HG02642 (cell line): ENCODE data around the gene PILRA.
"Not testable (repeated sequence)": the region's sequence is repeated elsewhere in the genome, so short reads cannot be mapped to it uniquely, and the experiment has no call there.

Experiments used
- ATAC-seq: cut with Tn5 transposase; IDR thresholded peaks from one replicate; pipeline ENCODE4 v1.9.1; 2021; ENCODE audit warnings: mild to moderate bottlenecking; ENCODE audit not compliant: unreplicated experiment, poor library complexity

Gene PILRA

DNA sequence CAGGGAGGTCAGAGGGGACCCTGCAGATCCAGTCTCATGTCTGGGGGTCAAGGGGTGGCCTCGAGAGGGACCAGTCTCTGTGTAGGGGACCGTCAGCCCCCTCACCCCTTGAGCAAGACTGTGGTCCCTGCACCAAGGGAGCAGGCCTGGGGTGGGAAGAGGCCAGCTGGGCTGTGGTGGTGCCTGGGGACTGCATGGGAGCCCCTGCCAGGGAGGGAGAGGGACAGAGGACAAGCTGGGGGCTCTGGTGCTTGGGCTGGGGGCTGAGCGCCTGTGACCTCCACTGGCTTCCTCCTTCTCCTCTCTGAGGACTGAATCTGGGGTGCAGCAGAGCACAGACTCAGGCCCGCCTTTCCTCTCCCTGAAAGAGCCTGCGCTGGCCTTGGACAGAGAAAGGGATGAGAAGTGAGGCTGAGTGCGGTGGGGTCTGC is 16.1 kb upstream of the PILRA start:
- ATAC-seq: no peak

DNA sequence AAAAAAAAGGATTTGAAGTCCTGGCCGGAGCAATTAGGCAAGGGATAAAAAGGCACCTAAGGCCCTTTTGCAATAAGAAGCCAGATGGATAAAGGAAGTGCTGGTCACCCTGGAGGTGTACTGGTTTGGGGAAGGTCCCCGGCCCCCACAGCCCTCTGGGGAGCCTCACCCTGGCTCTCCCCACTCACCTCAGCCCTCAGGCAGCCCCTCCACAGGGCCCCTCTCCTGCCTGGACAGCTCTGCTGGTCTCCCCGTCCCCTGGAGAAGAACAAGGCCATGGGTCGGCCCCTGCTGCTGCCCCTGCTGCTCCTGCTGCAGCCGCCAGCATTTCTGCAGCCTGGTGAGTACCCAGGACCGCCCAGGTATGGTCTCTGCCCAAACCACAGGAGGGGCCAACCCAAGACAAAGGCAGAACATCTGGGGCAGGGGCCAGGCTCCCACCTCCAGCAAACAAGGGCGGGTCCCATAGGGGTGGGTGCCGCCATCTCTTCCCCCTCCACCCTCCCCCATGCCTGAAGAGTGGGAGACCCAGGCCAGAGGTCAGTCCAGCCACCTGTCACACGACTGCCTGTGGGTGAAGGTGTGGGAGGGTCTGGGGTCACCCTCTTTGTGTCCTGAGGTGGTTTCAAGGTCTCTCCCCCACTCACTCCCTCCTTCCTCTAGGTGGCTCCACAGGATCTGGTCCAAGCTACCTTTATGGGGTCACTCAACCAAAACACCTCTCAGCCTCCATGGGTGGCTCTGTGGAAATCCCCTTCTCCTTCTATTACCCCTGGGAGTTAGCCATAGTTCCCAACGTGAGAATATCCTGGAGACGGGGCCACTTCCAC is 15.0 kb upstream of the PILRA start, which contains the start of gene PILRB:
PILRB (plus strand) TSS at position 91 of the 830 bp plus-strand sequence; CDS start at position 277, 186 bp downstream.
- no peak for ATAC-seq

DNA sequence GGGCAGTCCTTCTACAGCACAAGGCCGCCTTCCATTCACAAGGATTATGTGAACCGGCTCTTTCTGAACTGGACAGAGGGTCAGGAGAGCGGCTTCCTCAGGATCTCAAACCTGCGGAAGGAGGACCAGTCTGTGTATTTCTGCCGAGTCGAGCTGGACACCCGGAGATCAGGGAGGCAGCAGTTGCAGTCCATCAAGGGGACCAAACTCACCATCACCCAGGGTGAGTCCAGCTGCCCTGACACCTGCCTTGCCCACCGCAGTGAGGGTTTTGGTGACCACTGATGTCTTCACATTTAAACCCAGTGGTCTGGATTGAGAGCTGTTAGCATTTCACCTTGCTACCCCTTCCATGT is 14.5 kb upstream of the PILRA start:
- ATAC-seq: no peak

DNA sequence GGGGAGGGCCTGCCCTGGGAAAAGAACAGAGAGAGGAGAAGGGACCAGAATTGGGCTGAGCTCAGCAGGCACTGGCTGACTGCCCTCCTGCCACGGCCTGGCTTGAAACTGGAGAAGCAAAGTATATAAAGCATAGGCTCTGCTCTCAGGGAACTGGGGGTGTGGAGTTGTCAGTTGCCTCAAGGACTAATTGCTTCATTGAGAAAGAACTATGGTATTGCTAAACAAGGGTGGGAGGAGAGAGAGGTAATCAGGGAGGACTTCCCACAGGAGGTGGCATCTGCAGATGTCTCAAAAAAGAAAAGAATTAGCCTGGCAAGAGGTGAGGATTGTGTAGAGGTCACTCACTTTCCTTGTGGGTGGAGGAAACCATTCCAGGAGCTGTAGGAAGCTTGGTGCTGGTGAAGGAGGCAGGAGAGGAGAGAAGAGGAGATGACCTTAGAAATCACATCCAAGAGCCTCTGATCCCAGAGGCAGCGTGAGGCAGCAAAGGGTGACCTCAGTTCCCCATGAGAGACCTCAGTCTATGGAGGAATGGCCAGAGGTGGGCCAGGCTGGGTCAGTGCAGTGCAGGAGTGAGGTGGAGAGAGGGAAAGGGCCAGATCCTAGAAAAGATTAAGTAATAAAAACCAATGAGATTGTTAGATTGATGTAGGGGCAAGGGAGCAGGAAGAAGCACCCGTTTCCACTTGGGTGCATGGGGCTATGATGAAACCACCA is 13.0 kb upstream of the PILRA start:
- ATAC-seq: no peak

DNA sequence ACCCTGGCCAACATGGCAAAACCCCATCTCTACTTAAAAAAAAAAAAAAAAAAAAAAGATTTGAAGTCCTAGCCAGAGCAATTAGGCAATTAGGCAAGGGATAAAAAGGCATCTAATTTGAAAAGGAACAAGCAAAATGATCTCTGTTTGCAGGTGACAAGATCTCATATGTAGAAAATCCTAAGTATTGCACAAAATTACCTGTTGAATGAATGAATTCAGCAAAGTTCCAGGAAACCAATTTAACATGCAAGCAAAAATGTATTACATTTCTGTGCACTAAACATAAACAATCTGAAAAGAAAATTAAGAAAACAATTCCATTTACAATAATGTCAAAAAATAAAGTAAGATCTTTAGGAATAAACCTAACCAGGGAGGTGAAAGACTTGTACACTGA is 10.2 kb upstream of the PILRA start:
- ATAC-seq: no peak

DNA sequence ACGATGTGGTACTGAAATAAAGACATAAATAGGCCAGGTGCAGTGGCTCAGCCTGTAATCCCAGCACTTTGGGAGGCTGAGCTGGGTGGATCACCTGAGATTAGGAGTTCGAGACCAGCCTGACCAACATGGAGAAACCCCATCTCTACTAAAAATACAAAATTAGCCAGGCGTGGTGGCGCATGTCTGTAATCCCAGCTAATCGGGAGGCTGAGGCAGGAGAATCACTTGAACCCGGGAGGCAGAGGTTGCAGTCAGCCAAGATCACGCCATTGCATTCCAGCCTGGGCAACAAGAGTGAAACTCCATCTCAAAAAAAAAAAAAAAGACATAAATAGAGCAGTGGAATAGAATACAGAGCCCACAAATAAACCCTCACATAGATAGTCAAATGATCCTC is 9.5 kb upstream of the PILRA start:
- ATAC-seq: not testable (repeated sequence)

DNA sequence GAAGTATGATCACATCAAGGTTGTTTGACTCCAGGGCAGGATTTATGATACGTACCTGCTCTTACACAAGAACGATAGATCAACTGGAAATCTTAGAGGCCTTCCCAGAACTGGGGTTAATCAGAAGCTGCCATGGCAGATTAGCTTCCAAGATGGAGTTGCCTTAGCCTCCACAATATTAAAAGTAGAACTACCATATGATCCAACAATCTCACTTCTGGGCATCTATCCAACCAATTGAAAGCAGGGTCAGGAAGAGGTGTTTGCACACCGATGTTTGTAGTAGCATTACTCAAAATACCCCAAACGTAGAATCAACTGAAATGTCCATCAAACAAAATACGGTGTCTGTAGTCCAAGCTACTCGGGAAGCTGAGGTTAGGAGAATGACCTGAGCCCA is 8.8 kb upstream of the PILRA start:
- ATAC-seq: no peak

DNA sequence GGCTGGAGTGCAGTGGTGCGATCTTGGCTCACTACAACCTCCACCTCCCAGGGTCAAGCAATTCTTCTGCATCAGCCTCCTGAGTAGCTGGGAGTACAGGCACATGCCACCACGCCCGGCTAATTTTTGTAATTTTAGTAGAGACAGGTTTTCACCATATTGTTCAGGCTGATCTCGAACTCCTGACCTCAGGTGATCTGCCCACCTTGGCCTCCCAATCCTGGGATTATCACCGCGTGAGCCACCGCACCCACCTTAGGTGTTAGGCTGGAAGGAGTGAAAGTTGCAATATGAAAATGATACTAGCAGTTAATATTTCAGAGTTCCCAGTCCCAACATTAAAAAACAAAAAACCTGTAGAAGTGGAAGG is 7.3 kb upstream of the PILRA start:
- ATAC-seq: peak; percentile 6

DNA sequence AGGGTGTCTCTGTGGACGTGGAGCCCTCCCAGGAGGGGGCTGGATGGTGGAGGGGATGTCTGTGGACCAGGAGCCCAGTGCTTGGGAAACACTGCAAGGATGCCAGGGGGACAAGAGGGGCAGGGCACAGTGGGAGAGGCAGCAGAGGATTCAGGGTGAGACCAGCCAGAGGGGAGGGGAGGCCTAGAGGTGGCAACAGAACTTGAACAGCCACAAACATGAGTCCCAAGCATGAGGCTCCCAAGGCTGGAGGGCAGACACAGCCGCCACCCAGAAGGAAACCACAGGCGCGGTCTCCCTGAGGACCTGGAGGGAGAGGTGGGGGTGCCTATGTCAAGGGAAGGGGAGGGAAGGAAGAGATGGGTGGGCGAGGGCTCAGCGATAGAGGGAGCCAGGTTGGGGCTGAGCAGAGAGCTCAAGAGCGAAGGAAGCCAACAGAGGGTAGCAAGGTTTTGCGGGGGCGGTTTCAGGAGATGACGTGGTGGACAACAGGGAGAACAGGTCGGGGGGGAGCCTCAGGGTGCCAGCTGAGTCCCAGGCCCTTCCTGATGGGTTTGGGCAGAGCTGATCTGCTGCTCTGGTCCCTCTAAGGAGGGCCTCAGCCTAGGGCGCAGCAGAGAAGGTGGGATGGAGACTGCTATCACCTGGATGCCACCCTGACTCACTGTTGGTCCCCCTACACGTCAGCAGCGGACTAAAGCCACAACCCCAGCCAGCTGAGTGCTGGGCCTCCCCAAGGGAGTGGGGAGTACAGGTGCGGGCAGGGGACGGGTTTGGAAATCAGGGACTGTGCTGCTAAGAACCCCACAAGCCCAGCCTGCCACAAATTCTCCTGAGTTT is 6.7 kb upstream of the PILRA start:
- peak; percentile 30 for ATAC-seq

DNA sequence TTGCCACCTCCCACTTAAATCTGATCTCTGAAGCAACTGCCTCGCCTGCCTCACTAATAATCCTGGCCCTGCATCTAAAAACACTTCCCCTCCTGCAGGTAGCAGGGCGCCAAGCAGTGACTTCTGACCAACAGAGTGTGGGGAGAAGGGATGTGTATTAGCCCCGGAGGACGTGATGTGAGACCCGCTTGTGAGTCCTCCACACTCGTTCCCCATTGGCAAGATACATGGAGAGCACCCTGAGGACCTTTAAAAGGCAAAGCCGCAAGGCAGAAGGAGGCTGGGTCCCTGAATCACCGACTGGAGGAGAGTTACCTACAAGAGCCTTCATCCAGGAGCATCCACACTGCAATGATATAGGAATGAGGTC is 6.1 kb upstream of the PILRA start:
- no peak for ATAC-seq

DNA sequence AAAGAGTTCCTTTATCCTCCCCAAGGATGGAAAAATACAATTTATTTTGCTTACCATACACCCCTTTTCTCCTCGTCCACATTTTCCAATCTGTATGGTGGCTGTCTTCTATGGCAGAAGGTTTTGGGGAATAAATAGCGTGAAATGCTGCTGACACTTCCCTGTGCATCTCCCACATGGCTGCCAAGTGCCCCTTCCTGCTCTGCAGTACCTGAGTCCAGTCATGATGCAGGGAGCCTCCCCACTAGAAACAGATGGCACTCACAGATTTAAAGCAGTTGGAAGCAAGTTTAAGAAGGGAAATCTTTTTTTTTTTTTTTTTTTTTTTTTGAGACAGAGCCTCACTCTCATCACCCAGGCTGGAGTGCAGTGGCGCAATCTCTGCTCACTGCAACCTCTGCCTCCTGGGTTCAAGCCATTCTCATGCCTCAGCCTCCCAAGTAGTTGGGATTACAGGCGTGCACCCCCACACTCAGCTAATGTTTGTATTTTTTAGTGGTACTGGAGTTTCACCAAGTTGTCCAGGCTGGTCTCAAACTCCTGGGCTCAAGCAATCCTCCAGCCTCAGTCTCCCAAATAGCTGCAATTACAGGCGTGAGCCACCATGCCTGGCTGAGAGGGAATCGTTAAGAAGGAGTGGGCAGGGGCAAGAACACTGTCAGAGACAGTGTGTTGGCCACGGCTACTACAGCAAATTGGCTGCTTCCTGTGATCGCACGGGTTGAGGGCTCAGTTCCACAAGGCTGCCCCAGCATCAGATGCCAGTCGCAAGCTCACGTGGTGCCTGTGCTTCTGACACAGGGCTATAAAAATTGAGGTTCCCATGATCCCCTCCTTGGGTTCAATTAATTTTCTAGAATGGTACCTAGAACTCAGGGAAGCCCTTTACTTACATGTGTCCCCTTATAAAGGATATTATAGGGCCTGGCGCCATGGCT is 5.3 kb upstream of the PILRA start:
- ATAC-seq: no peak

DNA sequence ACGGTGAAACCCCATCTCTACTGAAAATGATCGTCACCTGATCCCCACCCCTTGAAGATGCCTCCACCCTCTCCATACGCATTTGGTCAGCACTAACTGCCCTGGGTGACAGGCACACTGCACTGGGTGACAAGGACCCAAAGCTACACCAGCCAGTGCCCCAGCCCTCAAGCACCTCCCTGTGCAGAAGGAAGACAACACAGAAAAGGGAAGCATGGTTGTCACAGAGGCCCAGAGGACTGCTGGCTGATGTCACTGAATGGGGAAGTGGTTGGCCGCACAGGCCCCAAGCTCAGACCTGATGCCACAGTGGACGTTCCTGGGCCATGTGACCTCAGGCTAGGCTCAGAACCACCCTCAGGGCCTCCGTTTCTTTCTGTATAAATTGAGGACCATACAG is 4.2 kb upstream of the PILRA start:
- ATAC-seq: peak; percentile 54

DNA sequence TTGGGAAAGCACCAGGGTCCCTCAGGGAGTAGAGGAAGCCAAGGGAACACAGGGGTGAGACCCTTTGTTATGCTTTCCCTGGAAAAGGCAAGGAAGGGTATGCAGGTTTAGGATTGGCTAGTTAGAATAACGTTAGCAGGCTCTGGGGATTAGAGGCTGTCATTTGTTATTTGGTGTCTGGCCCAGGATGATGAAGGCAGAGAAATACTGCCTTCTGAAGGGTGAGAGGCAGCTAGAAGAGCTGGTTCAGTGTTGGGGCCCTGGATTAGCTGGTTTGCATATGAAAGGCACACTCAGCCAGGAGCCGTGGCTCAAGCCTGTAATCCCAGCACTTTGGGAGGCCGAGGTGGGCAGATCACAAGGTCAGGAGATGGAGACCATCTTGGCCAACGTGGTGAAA is 3.0 kb upstream of the PILRA start:
- ATAC-seq: no peak

DNA sequence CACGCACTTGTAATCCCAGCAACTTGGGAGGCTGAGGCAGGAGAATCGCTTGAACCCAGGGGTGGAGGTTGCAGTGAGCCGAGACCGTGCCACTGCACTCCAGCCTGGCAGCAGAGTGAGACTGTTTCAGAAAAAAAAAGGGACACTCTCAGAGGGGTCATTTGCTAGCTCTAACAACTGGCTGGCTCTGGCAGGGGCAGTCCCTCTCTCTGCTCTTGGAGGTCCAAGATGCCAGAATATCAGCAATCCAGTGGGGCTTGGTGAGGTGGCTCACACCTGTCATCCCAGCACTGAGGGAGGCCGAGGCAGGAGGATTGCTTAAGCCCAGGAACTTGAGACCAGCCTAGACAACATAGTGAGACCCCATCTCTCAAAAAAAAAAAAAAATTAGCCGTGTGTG is 2.5 kb upstream of the PILRA start:
- no peak for ATAC-seq

DNA sequence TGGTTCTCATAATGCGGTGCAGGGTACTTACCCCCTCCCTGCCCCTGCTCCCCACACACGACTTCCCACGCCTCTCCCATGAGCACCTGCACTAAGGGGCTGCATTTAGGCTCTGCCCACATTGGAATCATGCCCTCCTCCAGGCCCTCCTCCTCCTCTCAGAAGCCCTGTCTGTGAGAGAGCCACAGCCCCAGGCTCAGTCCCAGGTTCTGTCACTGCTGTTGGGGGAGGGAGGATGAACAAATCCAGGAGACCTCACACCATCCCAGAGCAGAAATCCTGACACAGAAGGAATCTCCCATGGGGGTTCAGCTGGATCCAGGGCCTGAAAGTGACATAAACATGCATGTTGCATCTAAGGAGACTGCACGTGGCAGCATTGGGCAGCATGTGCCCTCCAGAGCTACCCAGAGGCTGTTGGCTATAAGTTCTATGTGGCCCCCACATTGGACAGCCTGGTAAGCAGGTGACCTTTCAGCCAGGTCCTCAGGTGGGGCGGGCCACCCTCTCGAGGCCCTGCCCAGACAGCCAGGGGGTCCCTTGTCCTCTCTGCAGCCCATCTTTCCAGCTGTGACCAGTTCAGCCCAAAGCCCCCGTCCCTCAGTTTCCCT is 1.6 kb upstream of the PILRA start:
- ATAC-seq: no peak

DNA sequence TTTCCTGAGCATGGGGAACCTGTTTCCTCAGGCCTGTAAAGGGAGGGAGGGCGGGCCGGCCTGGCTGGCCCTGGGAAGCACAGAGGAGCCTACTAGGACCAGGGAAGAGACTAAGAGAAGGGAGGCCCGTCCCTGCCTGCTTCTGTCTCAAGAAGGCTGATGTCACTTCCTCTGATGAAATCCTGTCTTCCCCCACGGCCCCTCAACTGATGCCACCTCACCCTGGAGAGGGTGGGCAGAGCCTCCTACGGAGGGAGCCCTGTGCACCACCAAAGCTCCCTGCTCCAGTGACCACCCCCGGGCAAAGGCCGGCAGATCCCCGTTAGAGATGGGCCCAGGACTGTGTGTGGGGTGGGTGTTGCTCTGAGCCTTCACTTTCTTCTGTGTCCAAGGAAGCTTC is 1.0 kb upstream of the PILRA start:
- no peak for ATAC-seq

DNA sequence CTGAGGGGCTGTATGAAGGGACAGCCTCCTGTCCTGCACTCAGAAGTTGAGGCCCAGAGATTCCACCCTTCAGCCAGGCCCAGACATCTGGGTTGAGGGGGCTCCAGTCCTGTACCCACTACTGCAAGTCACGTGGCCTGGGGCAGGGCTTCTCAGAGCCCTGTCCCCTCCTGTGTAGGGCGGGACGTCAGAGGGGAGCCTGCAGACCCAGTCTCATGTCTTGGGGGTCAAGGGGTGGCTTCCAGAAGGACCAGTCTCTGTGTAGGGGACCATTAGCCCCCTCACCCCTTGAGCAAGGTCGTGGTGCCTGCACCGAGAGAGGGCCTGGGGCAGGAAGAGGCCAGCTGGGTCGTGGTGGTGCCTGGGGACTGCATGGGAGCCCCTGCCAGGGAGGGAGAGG is 593 bp upstream of the PILRA start:
- no peak for ATAC-seq

DNA sequence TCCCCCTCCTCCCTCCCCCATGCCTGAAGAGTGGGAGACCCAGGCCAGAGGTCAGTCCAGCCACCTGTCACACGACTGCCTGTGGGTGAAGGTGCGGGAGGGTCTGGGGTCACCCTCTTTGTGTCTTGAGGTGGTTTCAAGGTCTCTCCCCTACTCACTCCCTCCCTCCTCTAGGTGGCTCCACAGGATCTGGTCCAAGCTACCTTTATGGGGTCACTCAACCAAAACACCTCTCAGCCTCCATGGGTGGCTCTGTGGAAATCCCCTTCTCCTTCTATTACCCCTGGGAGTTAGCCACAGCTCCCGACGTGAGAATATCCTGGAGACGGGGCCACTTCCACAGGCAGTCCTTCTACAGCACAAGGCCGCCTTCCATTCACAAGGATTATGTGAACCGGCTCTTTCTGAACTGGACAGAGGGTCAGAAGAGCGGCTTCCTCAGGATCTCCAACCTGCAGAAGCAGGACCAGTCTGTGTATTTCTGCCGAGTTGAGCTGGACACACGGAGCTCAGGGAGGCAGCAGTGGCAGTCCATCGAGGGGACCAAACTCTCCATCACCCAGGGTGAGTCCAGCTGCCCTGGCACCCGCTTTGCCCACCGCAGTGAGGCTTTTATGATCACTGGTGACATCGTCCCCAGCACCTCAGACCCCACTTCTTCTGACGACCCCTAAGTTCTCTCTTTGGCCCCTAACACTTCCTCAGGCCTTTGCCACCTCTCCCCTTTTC is 747 bp downstream of the PILRA start:
- not testable (repeated sequence) for ATAC-seq

DNA sequence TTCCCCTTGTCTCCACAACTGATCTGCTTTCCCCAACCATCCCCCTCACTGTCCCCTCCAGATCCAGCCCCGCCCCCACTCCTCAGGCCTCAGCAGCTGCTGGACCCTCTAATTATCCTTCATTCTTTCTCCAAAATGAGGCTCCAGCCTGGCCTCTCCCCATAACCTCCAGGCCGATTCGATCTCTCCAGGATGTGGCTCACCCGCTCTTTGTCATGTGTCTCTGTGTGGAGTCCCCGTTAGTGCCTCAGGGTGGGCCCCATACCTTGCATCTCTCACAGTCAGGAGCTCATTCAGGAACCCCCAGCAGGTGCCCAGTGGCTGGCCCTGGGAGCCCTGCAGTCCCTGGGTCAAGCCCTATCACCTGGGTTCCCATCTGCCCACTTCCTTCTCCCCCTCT is 1.3 kb downstream of the PILRA start:
- no peak for ATAC-seq
